ENCODE measurements around the gene KIN.
"Not testable (repeated sequence)": the region's sequence is repeated elsewhere in the genome, so short reads cannot be mapped to it uniquely, and the experiment has no call there.

The KIN gene

DNA sequence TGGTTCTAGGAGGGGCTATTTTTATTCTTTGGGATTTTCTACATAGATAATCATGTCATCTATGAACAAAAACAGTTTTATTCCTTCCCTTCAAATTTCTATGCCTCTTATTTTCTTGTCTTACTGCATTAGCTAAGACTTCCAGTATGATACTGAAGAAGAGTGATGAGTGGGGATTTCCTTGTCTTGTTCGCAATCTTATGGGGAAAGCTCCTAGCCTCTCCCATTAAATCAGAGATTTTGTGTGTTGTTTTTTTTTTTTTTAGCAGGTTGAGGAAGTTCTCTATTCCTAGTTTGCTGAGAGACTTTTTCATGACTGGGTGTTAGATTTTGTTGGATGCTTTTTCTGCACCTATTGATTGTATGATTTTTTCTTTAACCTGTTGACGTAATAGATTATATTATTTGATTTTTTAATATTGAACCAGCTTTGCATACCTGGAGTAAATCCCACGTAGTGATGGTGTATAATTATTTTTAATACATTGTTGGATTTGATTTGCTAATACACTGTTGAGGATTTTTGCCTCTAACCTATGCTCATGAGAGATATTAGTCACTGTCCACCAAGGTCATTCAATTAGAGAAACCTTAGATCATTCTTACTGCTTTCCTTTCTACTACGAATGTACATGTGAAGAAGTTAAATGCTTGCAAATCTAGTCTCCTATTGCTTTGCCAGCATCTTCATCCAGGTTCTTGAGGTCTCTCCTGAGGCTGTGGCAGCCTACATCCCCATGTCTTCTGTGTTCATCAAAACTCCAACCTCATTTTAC lies 6.6 kb upstream of the KIN start:
- DNase-seq: no peak

GRCh38 chr10:7792541-7792940 lies 4.7 kb upstream of the KIN start:
- DNase-seq: no peak

DNA sequence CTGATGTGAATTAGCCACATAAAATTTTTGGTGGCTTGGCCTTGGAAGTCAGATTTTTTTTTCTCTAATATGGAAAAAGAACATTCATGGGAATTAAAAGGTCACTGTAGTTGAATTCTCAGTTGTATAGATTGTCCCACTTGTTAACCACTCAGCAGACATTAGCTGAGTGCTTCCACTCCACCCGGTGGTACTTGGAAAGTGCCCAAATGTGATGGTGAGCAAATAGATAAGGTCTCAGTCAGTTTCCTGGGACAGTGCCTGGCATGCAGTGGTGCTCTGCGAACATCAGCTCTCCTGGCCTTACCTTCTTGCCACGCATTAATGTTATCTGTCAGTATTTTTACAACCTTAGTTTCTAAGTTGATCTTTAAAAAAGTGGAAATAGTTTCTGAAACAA lies 1.6 kb upstream of the KIN start:
- DNase-seq: no peak

DNA sequence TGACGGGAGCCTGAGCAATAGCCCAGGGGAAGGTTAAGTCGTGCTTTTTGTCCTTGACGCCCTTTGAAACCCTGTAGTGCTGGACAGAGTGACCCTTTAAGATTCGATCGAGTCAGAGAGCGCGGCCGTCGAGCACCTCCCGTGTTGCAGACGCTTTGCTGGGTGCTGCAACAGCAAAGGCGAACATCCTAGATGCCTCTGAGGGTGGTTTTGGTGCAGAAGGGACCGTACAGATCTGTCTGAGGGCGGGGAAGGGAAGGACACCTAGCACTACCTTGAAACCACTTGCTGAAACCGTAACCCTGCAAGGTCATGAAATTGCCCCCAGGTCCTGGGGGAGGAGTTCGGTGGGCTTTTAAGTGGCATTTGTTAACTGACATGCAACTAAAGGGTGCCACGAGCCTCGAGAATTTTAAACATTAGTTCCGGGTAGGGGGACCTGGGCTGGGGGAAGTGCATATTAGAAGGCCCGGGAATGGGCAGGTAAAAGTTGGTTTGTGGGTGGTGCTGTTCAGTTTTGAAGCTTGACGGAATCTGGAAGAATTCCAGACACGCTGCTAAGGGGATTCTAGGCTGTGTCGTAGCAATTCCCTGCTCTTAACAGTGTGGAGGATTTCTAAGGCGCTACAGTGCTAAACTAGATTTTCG lies 970 bp upstream of the KIN start:
- DNase-seq: peak in 2 of 5 experiments; percentile 1 to 7

GRCh38 chr10:7787150-7787856 lies 490 bp downstream of the KIN start:
- peak in 3 of 5 experiments; percentile 1 to 28 (median 10) for DNase-seq

DNA sequence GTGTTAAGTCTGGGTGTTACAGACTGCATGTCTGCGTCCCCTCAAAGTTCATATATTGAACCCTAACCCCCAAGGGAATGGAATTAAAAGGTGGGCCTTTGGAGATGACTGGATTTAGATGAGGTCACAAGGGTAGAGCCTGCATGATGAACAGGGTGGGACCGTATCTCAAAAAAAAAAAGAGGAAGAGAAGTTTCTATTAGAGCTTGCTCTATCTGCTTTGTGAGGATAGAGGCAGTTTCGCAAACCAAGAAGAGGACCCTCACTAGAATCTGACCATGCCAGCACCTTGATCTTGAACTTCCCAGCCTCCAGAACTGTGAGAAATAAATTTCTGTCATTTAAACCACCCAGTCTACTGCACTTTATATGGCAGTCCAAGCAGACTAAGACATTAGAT lies 1.4 kb downstream of the KIN start:
- no peak for DNase-seq

DNA sequence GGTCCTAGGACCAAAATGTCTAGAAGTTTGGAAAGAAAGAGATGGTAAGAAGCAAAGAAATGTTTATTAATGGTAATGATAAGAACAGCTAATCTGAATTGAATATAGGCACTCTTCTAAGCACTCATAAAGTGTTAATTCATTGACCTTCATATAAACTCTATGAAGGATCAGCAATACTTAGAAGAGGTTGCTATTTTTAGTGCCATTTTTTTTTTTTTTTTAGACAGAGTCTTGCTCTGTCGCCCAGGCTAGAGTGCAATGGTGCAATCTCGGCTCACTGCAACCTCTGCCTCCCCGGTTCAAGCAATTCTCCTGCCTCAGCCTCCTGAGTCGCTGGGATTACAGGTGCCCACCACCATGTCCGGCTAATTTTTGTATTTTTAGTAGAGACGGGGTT lies 5.6 kb downstream of the KIN start:
- DNase-seq: not testable (repeated sequence)

DNA sequence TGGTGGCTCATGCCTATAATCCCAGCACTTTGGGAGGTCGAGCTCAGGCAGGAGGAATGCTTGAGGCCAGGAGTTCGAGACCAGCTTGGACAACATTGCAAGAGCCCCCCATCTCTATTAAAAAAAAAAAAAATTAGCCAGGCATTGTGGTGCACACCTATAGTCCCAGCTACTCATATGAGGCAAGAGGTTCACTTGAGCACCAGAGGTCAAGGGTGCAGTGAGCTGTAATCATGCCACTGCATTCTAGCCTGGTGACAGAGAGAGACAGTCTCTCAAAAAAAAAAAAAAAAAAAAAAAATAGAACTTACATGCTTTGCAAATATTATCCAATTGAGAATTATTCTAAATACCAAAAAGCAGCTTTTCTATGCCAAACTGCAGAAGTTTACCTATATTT lies 11.0 kb downstream of the KIN start:
- DNase-seq: no peak

GRCh38 chr10:7773845-7774801 lies 13.7 kb downstream of the KIN start:
- no peak for DNase-seq

DNA sequence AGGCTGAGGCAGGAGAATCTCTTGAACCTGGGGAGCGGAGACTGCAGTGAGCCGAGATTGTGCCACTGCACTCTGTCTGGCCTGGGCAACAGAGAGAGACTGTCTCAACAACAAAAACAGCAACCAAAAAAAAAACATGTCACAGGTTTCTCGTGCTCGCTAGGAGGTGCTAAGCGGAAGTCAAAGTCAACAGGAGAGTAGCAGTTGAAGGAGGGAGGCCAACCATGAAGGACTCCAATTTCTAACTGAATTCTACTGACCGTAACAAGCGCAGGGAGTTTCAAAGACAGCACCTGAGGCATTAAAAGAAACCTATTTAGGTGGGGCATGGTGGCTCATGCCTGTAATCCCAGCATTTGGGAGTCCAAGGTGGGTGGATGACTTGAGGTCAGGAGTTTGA lies 19.4 kb downstream of the KIN start:
- DNase-seq: no peak

DNA sequence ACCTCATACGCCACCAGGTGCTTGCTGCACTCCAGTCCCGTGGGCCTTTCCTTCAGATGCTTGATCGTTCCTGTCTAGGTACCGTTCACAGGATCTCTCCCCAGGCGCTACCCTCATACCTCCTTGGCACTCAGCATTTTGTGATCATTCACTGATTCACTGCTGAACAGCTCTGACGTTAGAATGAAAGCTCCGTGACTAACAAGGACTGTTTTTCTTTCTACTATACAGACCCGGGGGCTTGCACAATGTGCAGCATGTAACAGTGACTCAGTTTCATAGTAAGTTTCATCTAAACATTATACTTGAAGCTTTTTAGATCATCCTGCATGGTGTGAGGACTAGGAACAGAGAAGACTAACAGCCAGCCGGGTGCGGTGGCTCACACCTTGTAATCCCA lies 20.6 kb downstream of the KIN start:
- DNase-seq: no peak

DNA sequence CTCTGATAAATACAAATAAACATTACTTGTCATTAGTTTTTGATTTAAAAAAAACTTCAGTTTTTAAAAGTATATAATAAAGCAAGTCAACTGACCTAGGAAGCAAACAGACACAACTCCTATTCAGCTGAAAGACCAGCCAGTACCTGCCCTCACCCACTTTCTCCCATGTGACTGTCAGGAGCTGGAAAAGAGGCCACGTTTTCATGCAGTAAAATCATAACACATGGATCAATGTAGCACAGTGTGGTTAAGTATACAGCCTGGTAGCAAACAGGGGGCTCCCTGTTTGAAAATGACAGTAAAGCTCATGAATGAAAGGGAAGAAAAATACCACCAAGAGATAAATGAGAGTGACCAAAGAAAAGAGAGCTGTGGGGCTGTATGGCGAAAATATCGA lies 21.6 kb downstream of the KIN start:
- DNase-seq: no peak

- DNase-seq: peak in 1 of 5 experiments; percentile 9
Observed at GRCh38 chr10:7763929-7764328, 23.9 kb downstream of the KIN start.

DNA sequence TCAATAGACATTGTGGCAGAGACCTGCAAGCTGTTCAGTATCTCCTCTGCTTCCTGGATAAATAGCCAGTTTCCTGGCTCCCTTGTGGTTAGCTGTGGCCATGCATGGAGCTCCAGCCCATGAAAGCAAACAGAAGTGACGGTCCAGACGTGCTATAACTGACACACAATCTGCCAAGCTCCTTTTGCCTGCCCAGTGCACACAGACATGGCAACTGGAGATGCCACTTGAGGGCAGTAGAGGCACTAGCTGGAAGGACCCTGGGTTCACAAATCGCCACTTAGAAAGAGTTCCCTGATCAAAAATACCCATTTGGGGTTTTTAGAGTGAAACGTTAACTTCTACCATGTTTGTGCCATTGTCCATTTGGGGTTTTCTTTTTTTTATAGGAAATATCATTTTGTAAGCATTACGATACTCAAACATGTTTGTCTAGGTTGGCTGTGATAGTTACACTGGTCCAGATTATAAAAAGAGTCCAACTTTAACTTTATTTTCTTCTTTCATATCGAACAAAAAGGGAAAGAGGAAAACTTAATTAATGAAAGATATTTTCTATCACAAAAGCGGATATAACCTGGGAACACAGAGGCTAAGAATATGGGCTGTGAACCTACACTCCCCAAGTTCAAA lies 31.3 kb downstream of the KIN start:
- peak in 1 of 5 experiments; percentile 46 for DNase-seq

GRCh38 chr10:7755103-7755502 lies 32.7 kb downstream of the KIN start:
- no peak for DNase-seq

DNA sequence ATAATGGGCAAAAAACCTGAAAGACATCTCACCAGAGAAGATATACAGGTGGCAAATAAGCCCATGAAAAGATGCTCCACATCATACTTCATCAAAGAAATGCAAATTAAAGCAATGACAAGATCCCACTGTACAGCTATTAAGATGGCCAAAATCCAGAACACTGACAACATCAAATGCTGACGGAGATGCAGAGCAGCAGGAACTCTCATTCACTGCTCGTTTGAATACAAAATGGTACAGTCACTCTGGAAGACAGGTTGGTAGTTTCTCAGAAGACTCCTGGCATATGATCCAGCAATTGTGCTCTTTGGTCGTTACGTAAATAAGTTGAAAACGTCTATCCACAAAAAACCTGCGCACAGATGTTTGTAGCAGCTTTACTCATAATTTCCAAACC lies 35.5 kb downstream of the KIN start:
- no peak for DNase-seq

DNA sequence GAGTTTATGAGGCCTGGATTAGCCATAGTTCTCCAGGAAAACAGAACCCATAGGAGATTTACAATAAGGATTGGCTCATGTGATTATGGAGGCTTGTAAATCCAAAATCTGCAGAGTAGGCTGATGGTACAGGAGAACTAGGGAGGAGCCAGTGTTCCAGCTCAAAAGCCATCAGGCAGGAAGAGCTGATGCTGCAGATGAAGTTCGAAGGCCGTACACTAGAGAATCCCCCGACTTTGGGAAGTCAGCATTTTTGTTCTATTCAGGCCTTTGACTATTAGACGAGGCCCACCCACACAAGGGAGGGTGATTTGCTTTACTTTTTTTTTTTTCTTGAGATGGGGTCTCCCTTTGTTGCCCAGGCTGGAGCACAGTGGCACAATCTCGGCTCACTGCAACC lies 37.6 kb downstream of the KIN start:
- DNase-seq: no peak

DNA sequence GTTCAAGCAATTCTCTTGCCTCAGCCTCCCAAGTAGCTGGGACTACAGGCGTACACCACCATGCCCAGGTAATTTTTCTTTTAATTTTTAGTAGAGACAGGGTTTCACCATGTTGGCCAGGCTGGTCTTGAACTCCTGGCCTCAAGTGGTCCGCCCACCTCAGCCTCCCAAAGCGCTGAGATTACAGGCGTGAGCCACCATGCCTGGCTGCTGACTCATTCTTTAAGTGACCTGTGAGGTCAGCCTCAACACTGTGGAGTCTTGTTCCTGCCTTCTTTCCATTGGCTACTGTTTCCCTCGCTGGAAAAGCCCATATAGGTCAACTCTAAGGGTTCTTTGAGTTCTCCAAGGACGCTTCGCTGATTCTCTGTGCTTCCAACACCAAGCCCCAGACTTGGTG lies 39.2 kb downstream of the KIN start:
- DNase-seq: not testable (repeated sequence)

GRCh38 chr10:7744307-7744706 lies 43.5 kb downstream of the KIN start:
- no peak for DNase-seq

DNA sequence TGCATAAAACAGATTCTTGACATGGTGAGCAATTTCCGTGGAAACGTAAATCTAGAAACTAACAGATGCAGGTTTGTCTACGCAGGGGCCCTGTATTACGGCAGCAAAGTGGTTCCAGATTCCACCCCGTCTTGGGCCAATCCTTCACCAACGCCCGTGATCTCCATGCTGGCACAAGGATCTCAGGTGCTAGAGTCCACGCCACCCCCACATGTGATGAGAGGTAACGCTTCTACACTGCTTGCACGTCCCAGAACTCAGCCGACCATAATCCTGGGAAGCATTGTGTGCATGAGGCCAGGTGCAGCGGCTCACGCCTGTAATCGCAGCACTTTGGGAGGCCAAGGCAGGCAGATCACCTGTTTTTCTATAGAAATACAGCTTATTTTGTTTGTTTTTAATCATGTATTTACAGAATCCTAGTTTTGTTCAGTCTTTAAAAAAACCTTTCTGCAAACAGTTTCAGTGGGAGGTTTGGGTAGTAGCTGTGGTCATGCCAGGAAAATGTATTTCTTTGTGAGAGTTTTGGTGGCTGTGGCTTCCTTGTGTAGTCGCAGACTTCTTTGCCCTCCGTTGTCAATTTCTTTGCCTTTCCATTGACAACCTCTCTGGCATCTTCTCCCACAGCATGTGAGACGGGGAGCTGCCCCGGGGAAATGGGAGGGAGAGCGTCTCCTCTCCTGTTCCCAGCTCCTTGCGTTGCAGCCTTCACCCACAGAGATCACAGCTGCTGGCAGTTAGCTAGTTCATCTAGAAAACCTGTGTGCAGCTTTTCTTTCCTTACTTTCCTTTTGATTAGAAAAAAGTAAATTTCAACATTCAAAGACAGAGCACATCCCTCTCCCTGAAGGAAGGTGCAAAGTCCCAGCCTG lies 49.0 kb downstream of the KIN start:
- peak in 1 of 5 experiments; percentile 9 for DNase-seq

GRCh38 chr10:7734821-7735220 lies 53.0 kb downstream of the KIN start:
- no peak for DNase-seq

All from T-helper 2 cell (primary cell).